ENCODE measurements around the gene TMEM117.
"Not testable (repeated sequence)": the region's sequence is repeated elsewhere in the genome, so short reads cannot be mapped to it uniquely, and the experiment has no call there.

TMEM117 gene

DNA sequence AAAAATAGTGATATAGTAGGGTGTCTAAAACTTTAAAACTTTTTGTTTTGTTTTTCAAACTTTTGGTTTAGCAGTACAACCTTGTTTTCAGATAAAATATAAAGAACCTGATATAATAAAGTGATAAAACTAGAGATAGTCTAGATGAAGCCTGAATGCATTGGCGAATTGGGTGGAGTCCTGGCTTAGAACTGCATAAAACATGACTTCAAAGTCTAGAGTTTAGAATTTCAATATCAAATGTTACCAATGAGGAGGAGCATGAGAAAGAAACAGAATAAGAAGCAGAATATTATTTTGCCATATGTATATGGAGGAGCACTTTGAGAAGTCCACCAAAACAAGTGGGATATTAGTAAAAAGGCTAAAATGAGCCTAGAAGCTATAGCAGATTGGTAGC lies 263.6 kb downstream of the TMEM117 start:
- DNase-seq (ENCODE audit: low read depth): no peak

- no peak for DNase-seq (ENCODE audit: low read depth)
Observed at GRCh38 chr12:44100264-44100663, 264.4 kb downstream of the TMEM117 start.

- no peak for DNase-seq (ENCODE audit: low read depth)
Observed at GRCh38 chr12:44101475-44101874, 265.6 kb downstream of the TMEM117 start.

- no peak for DNase-seq (ENCODE audit: low read depth)
Observed at GRCh38 chr12:44114906-44115305, 279.0 kb downstream of the TMEM117 start.

DNA sequence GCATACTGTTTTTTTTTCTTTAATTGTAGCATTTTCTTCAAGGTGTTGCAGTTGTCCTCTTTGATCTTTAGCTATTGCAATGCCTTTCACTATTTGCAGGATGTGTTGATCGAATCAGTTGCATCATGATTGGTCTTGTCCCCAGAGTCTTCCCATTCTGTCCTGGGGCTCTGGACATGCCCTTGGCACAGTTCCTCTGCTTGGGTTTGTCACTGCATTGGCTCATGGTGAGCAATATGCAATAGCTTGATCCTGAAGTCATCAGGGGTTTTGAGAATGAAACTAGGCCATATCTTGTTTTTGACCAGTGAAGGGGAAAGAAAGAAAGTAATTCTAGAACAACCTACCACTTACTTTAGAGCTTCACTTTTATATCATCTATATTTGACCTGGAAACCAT lies 281.5 kb downstream of the TMEM117 start:
- DNase-seq (ENCODE audit: low read depth): no peak

DNA sequence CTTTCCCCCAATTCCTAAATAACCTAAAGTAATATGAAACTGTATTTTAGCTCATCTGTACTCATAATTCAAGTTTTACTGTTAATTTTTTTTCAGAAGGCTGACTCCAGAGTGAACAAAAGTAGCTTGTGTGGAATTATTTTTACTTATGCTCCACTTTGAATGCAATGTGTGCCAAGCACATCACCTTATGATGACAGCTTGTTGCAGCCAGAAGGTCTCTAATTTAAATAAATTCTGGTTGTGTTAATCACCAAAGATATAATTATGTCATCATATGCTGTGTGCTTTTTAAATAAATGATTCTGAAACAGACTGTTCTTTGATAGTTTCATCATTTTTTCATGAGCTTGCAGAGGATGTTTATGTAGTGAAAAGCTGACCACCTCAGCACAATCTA lies 283.1 kb downstream of the TMEM117 start:
- no peak for DNase-seq (ENCODE audit: low read depth)

DNA sequence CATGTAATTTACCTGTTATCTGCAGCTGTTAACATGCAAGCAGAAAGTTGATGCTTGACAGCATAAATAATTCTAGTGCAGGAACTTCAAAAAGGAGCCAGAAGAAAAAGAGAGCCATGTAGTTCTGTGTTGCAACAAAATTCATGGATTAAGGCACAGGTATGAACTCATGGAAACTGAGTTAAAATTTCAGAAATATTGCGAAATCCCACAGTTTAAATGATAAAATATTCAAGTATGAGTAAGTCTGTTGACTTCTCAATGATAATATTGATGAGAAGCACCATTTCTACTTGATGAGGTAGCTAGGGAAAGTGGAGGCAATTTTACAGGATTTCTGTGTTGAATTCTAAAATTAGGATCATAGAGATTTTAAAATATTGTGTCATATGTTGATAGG lies 290.9 kb downstream of the TMEM117 start:
- DNase-seq (ENCODE audit: low read depth): no peak

DNA sequence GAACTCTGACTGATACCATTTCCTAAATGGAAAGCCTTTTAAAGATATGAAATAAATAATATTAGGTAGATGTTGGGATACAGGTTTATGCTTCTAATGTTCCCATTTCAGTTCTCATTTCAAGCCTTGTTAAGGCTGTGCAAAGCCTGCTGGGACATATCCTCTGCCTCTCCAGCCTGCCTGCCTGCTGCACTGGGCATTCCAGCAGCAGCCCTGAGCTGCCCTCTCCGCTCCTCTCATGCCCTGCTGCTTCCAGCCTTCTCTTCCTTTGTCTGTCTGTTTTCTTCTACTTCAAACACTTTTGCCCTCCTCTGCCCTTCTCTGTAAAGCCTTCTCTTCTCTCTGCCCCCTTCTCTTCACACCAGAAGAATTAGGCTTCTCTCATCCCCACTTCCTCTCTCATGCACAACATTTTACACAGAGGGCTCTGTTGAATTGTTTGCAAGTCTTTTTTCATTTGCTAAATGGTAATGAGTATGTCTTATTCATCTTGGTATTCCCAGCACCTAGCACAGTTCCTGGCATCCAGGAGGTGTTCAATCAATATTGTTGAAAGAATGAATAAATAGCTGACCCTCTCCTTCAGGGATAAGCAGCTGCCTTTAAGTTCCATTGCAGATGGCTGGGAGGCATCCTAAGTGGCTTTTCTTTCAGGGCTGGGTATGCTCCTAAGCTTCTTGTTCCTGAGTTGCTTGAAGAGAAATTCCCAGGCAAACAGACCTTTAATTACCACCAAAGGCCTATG lies 292.3 kb downstream of the TMEM117 start:
- DNase-seq (ENCODE audit: low read depth): no peak

GRCh38 chr12:44143175-44143574 lies 307.3 kb downstream of the TMEM117 start:
- DNase-seq (ENCODE audit: low read depth): no peak

DNA sequence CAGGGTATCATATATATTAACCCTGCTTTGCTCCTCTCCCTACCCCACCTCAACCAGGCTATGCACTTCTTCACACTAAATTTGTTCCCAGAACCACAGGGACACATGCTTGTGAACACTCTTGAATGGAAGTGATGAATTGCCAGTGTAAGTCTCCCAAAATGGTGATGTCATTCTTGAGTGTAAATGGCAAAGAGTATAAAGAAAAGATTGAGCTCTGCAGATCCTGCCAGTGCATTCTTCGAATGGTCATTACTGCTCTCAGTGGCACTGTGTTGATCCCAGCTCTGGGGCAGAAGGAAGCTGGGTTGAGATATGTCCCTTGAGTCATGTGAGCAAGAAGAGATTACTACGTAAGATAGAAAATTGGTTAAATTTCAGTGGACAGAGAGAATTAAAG lies 313.1 kb downstream of the TMEM117 start:
- DNase-seq (ENCODE audit: low read depth): no peak

DNA sequence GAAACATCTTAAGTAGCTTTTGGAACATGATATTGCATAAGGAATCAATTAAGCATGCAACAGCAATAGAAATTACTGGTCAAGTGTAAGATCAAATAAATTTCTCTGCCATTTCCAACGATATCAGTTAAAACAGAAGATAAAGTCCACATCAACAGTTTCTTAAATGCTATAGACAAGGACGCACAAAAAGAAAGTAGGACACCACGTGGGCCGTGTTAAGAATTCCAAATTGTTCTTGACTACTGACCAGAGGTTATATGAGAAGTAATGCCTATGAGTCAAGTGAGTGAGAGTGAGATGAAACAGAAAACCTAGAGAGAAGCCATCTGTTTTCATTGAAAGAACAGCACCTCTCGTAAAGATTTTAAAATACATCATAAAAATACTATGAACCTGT lies 318.2 kb downstream of the TMEM117 start:
- no peak for DNase-seq (ENCODE audit: low read depth)

DNA sequence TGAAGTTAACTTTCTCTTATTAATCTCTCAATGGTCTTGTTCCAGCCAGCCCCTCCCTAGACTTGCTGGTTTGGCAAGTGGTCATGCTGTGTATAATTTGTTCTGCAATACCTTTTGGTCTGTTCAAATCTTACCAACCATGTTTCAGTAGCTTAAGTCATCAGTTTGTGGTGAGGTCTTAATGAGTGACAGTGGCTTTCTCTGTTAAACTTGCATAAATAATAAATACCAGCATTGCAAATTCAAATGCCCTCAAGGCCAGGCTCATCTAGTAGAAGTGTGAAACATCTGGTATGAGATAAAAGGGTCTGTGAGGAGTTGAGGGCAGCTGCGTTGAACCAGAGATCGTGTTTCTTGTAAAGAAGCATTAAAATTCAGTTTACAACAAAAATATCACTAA lies 319.5 kb downstream of the TMEM117 start:
- DNase-seq (ENCODE audit: low read depth): no peak

GRCh38 chr12:44157359-44157758 lies 321.5 kb downstream of the TMEM117 start:
- no peak for DNase-seq (ENCODE audit: low read depth)

DNA sequence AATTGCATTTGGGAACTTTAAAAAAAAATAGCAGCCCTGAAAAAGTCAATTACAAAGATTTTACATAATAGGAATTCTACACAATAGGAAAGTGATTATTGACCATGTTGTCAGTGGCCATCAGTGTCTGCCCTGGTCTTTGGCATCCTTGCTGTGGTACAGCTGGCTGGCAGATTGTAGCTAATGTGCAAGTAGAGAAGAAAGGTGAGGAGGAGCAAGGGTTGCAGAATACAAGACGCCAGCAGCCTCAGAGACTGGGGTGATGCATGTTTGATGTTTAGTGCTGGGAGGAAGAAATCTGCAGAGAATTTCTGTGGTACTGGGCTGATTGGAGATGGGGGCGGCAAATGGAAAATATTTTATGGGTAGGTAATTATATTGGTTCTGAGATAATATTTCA lies 322.9 kb downstream of the TMEM117 start:
- no peak for DNase-seq (ENCODE audit: low read depth)

DNA sequence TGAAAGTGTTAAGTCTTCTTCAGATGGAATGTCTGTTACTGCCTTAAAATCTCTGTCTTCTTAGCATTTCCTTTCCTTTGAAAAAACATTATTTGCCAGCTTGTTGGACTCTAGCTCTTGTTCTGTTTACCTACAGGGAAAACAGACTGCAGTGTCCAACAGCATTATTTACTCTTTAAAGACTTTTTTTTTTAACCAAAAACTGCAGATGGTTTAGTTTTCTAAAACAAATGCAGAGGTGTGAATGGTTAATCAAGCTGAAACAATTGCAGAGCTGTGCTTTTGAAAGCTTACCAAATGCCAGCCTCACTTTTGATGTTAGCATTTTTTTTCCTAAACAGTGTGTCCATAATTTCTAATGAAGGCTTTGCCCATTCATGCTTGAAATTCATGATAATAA lies 323.3 kb downstream of the TMEM117 start:
- no peak for DNase-seq (ENCODE audit: low read depth)

GRCh38 chr12:44159862-44160261 lies 324.0 kb downstream of the TMEM117 start:
- DNase-seq (ENCODE audit: low read depth): no peak

DNA sequence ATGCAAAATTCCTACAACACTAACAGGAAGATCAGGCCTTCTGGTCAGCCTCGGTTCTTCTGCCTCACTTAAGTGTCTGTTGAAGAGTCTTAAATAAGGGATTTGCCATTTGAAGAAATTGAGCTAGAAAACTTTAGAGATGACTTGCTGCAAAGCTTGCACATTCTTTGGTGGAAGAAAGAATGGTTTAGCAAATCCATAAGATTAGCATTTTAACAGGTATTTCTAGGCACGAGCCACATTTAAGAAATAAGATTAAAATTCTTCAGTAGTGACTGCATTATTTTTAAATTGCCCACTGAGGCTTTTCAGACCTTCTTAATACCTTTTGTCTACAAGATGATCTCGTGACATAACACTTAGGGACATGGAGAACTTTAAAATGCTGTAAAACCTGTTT lies 327.1 kb downstream of the TMEM117 start:
- DNase-seq (ENCODE audit: low read depth): no peak

- DNase-seq (ENCODE audit: low read depth): no peak
Observed at GRCh38 chr12:44174053-44174452, 338.2 kb downstream of the TMEM117 start.

GRCh38 chr12:44184499-44185206 lies 348.8 kb downstream of the TMEM117 start:
- DNase-seq (ENCODE audit: low read depth): no peak

GRCh38 chr12:44193281-44193680 lies 357.4 kb downstream of the TMEM117 start:
- no peak for DNase-seq (ENCODE audit: low read depth)

DNA sequence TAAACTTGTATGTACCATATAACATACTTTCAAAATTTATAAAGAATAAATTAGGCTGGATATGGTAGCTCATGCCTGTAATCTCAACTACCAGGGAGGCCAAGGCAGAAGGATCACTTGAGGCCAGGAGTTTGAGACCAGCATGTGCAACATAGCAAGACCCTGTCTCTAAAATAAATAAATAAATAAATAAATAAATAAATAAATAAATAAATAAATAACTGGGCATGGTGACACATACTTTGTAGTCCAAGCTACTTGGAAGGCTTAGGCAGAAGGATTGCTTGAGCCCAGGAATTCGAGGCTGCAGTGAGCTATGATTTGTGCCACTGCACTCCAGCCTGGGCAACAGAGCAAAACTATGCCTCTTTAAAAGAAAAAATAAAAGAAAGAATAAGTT lies 359.8 kb downstream of the TMEM117 start:
- not testable (repeated sequence) for DNase-seq (ENCODE audit: low read depth)

DNA sequence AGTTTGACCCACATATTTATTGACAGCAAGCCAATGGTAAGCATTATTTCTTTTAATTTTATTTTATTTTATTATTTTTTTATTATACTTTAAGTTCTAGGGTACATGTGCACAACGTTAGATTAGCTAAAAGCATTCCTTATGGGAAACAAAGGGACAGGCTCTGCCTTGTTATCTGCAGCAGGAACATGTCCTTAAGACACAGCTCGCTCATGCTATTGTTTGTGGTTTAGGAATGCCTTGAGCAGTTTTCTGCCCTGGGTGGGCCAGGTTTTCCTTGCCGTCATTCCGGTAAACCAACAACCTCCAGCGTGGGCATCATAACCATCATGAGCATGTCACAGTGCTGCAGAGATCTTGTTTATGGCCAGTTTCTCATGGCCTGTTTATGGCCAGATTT lies 370.2 kb downstream of the TMEM117 start:
- no peak for DNase-seq (ENCODE audit: low read depth)

- DNase-seq (ENCODE audit: low read depth): no peak
Observed at GRCh38 chr12:44217146-44217883, 381.4 kb downstream of the TMEM117 start.
